Central memory CD8-positive, alpha-beta T cell (primary cell): ENCODE measurements around the gene B3GLCT.
A peak's percentile ranks its signal among the peaks of the same experiment; 100 is the strongest.
"Not testable (repeated sequence)": the region's sequence is repeated elsewhere in the genome, so short reads cannot be mapped to it uniquely, and the experiment has no call there.

Experiments used
- ATAC-seq: fragments of 150-1000 bp; cut with Tn5 transposase; replicated peaks from 2 replicates; pipeline ENCODE4 v1.10.0; 2022; ENCODE audit warnings: mild to moderate bottlenecking, moderate FRiP score, moderate number of reproducible peaks; ENCODE audit not compliant: poor library complexity, severe bottlenecking; ENCODE audit errors: extremely low read depth
- DNase-seq, 2 donors: peaks; one replicate each; pipeline ENCODE4 v3.0.0; 2021; ENCODE audit warnings: low spot score in 2 of 2
- H3K27ac Mint-ChIP-seq: one replicate; pipeline ENCODE4 v1.8.0; 2022; ENCODE audit warnings: low read depth, mild to moderate bottlenecking, moderate library complexity, mixed read lengths
- H3K27me3 Mint-ChIP-seq: one replicate; pipeline ENCODE4 v1.8.0; 2022; ENCODE audit warnings: mixed read lengths
- H3K36me3 Mint-ChIP-seq: one replicate; pipeline ENCODE4 v1.8.0; 2022; ENCODE audit warnings: mild to moderate bottlenecking, moderate library complexity, mixed read lengths; ENCODE audit not compliant: insufficient read depth
- H3K4me1 Mint-ChIP-seq: one replicate; pipeline ENCODE4 v1.8.0; 2022; ENCODE audit warnings: mixed read lengths
- H3K4me3 Mint-ChIP-seq: one replicate; pipeline ENCODE4 v1.8.0; 2022; ENCODE audit warnings: mild to moderate bottlenecking, moderate library complexity, mixed read lengths
- H3K9me3 Mint-ChIP-seq: one replicate; pipeline ENCODE4 v1.8.0; 2022; ENCODE audit warnings: mixed read lengths

B3GLCT gene

DNA sequence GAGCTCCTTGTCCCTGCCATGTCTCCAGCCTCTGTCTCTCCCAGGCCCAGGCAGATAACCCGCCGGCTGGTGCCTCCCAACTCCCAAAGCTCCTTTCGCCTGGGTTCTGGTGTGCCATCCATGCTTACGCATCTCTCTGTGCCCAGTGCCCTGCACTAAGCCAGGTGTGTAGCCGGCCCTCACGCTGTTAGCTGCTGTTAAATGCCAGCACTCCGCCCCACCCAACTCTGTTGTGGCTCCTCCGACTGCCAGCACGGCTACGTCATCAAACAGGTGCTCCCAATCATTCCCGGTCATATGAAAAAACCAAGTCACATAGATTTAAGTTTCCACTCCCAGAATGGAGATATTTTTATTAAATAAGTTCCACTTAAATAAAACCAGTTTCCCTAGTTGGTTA is 31.0 kb upstream of the B3GLCT start:
- no peaks in the 10 kb centered on the region for H3K36me3 Mint-ChIP-seq
- no peak overlapping the region for H3K4me3 Mint-ChIP-seq
- H3K4me1 Mint-ChIP-seq, result no peaks in the 10 kb centered on the region
- ATAC-seq, result no peak
- DNase-seq, result no peak
- no peaks in the 10 kb centered on the region for H3K9me3 Mint-ChIP-seq
- peak overlapping the region; percentile 73 for H3K27ac Mint-ChIP-seq
- peaks cover 21% of the 10 kb centered on the region for H3K27me3 Mint-ChIP-seq

DNA sequence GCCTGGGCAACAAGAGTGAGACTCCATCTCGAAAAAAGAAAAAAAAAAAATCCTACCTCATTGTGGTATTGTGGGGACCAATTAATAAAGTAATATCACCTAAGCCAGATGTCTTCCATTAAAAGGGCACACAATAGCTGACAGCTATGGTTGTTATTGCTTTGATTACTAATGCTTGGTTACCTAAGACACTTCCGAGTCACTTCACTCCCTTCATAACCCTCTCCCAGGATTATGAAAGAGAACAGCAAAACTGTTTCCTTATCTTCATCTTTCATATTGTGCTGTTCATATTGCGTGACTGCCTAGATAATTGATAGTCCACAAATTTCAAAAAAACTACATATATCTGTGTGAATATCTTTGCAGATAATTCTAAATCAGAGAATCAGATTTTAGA is 27.8 kb upstream of the B3GLCT start:
- H3K36me3 Mint-ChIP-seq, result no peaks in the 10 kb centered on the region
- no peak overlapping the region for H3K27ac Mint-ChIP-seq
- DNase-seq, result no peak
- no peak for ATAC-seq
- no peak overlapping the region for H3K4me3 Mint-ChIP-seq
- no peaks in the 10 kb centered on the region for H3K9me3 Mint-ChIP-seq
- peaks cover 27% of the 10 kb centered on the region for H3K27me3 Mint-ChIP-seq
- H3K4me1 Mint-ChIP-seq, result no peaks in the 10 kb centered on the region

DNA sequence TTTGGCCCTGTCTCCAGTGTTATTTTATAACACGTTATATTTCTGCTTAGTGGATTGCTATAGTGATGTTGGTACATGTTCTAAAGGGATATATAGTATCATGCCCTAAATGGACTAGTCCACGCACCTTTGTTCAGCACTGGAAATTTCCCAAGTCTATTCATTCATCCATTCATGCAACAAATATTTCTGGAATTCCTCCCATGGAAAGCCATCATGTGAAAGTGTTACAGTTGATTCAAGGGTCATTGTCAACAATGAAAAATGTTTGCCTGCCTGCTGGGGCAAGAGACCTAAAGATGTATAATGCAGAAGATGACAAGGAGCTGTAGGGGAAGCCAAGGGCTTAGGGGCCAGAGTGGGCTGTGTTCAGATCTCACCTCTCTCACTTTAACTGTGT is 27.2 kb upstream of the B3GLCT start:
- Mint-ChIP-seq H3K9me3 (peaks cover 4% of the 10 kb centered on the region), H3K27ac (no peak overlapping the region), H3K27me3 (peaks cover 27% of the 10 kb centered on the region), H3K4me3 (no peak overlapping the region), H3K4me1 (no peaks in the 10 kb centered on the region), H3K36me3 (no peaks in the 10 kb centered on the region)
- ATAC-seq (no peak), DNase-seq (no peak)

DNA sequence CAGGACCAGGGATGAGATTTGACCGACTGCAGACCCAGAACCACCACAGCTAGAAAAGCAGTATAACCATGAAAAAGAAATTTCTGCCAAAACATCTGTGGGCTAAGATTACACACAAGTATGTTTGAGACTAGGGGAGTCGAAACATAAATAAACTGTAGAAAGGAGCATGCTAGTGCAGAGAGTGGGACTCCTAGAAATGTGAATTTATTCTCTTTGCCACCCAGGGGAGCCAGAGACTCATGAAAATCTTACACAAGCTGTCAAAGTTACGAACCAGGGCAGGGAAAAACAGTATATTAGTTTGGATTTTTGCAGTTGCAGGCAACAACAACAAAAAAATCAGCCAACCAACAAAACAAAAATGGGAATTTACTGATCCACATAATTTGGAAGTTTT is 25.8 kb upstream of the B3GLCT start:
- Mint-ChIP-seq H3K27ac (no peak overlapping the region), H3K27me3 (peaks cover 27% of the 10 kb centered on the region), H3K4me3 (no peak overlapping the region)

DNA sequence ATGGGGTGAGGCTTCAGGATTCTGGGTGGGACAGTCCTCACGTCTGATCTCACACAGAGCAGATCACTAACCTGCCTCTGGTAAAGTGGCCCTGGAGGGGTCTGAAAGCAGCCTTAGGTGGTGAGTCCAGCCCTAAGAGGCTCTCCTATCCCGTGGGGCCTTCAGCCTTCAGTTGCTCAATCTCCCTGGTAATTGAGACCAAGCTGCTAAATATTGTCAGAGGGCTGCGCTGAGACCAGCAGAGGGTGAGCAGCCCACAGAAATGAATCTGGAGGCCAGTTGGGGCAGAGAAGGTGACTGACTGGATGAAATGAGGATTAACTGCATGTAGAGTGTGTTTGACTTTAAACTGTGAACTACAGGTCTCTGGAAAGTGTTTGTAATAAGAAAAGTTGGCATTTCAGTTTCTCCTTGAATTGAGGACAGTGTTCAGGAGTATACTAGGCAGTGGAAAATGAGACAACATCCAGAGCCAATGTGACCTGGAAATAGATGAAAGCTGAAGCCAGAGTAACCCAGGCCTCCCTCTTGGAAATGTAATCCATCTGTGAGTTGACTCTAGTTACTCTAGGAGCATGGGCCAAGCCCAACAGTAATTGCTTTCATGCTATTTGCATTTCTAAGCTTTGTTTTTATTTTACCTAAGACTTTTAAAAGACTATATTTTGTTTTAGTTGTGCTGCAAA is 23.8 kb upstream of the B3GLCT start:
- DNase-seq, result no peak

More for the DNA sequence above, 25.8 kb upstream of the B3GLCT start:
- Mint-ChIP-seq H3K4me1 (no peaks in the 10 kb centered on the region), H3K9me3 (peaks cover 4% of the 10 kb centered on the region), H3K36me3 (no peaks in the 10 kb centered on the region)
- no peak for DNase-seq
- no peak for ATAC-seq

DNA sequence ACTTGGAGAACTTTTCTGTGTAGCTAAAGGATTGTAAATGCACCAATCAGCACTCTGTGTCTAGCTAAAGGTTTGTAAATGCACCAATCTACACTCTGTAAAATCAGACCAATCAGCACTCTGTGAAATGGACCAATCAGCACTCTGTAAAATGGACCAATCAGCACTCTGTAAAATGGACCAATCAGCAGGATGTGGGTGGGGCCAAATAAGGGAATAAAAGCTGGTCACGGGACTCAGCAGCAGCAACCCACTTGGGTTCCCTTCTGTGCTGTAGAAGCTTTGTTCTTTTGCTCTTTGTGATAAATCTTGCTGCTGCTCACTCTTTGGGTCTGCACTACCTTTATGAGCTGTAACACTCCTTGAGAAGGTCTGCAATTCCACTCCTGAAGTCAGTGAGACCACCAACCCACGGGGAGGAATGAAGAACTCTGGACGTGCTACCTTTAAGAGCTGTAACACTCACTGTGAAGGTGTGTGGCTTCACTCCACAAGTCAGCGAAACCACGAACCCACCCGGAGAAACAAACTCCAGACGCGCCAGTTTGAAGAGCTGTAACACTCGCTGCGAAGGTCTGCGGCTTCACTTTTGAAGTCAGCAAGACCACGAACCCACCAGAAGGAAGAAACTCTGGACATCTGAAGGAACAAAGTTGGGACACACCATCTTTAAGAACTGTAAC is 21.8 kb upstream of the B3GLCT start:
- H3K4me1 Mint-ChIP-seq, H3K36me3 Mint-ChIP-seq, H3K4me3 Mint-ChIP-seq: not testable (repeated sequence)

More for the DNA sequence above, 23.8 kb upstream of the B3GLCT start:
- Mint-ChIP-seq H3K4me1 (no peaks in the 10 kb centered on the region), H3K4me3 (no peak overlapping the region), H3K36me3 (no peaks in the 10 kb centered on the region), H3K9me3 (peaks cover 4% of the 10 kb centered on the region), H3K27ac (no peak overlapping the region), H3K27me3 (peaks cover 27% of the 10 kb centered on the region)
- no peak for ATAC-seq

DNA sequence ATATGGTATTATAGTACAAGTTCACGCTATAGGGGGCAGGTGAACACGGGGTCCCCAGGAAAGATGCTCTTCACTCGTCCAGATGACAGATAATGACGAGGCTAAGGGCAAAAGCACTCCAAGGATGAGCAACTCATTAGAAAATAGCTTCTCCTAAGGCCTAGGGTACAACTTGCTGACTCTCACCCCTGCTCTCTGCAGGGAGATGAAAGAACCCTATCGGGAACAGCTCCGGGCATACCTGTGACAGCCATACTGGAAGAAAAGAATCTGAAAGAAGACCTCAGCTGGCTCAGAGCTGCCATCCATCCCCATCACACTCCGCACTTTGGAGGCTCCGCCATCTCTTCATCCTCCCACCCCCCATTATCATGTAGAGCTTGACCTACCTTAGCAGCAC is 20.5 kb upstream of the B3GLCT start:
- H3K9me3 Mint-ChIP-seq, result peaks cover 4% of the 10 kb centered on the region
- no peak overlapping the region for H3K4me3 Mint-ChIP-seq
- no peaks in the 10 kb centered on the region for H3K36me3 Mint-ChIP-seq
- DNase-seq (no peak), ATAC-seq (no peak)
- H3K27ac Mint-ChIP-seq, result no peak overlapping the region
- H3K4me1 Mint-ChIP-seq, result no peaks in the 10 kb centered on the region
- H3K27me3 Mint-ChIP-seq, result peaks cover 9% of the 10 kb centered on the region

More for the DNA sequence above, 21.8 kb upstream of the B3GLCT start:
- H3K9me3 Mint-ChIP-seq, ATAC-seq, H3K27ac Mint-ChIP-seq, DNase-seq: not testable (repeated sequence)
- H3K27me3 Mint-ChIP-seq, result peaks cover 22% of the 10 kb centered on the region

DNA sequence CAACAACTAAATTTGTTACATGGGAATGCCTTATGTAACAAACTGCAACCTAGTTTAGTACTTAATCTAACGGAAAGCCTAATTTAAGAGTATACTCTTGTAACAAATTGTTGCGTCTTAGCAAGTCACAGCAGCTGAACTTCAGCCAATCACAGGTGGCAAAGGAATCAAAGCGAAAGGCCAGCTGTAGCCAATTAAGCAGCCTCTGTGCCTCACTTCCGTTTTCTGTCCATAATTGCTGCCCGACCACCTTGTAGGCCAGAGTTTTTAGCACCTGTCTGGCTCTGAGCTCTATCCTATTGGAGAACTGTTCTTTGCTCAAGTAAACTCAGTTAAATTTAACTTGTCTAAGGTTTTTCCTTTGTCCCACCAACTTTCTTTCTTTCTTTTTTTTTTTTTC is 20.0 kb upstream of the B3GLCT start:
- no peak for DNase-seq
- no peak for ATAC-seq
- Mint-ChIP-seq H3K27me3 (peaks cover 8% of the 10 kb centered on the region), H3K36me3 (no peaks in the 10 kb centered on the region), H3K9me3 (peaks cover 4% of the 10 kb centered on the region), H3K27ac (no peak overlapping the region), H3K4me1 (no peaks in the 10 kb centered on the region), H3K4me3 (no peak overlapping the region)

DNA sequence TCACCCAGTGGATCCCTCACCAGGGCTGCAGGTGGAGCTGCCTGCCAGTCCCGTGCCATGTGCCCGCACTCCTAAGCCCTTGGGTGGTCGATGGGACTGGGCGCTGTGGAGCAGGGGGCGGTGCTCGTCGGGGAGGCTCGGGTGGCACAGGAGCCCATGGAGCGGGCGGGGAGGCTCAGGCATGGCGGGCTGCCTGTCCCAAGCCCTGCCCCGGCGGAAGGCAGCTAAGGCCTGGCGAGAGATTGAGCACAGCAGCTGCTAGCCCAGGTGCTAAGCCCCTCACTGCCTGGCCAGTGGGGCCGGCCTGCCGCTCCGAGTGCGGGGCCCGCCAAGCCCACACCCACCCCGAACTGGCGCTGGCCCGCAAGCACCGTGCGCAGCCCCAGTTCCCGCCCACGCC is 16.8 kb upstream of the B3GLCT start:
- Mint-ChIP-seq H3K9me3 (no peaks in the 10 kb centered on the region), H3K4me1 (no peaks in the 10 kb centered on the region), H3K27me3 (peaks cover 17% of the 10 kb centered on the region), H3K27ac (no peak overlapping the region), H3K4me3 (no peak overlapping the region), H3K36me3 (no peaks in the 10 kb centered on the region)
- ATAC-seq (no peak), DNase-seq (no peak)

DNA sequence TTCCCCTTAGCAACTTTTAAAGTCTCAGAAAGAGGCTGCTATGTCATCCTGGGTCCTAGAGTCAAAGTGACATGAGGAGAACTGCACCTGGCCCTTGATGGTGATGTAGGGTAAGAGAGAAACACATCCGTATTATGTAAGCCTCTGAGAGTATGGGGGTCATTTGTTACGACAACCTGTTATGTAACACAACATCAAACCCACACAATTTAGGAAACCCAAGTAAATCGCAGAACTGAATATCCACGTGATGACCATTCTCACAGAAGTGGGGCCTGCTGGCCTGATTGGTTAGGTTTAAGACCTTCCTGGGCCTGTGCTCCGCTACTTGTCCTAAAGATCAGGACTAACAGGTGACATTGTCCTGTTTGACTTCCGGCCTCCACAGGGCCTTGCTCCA is 15.3 kb upstream of the B3GLCT start:
- ATAC-seq (no peak), DNase-seq (no peak)
- H3K27me3 Mint-ChIP-seq, result peaks cover 22% of the 10 kb centered on the region
- H3K9me3 Mint-ChIP-seq, result no peaks in the 10 kb centered on the region
- no peak overlapping the region for H3K4me3 Mint-ChIP-seq
- no peaks in the 10 kb centered on the region for H3K4me1 Mint-ChIP-seq
- H3K27ac Mint-ChIP-seq, result no peak overlapping the region
- H3K36me3 Mint-ChIP-seq, result no peaks in the 10 kb centered on the region

DNA sequence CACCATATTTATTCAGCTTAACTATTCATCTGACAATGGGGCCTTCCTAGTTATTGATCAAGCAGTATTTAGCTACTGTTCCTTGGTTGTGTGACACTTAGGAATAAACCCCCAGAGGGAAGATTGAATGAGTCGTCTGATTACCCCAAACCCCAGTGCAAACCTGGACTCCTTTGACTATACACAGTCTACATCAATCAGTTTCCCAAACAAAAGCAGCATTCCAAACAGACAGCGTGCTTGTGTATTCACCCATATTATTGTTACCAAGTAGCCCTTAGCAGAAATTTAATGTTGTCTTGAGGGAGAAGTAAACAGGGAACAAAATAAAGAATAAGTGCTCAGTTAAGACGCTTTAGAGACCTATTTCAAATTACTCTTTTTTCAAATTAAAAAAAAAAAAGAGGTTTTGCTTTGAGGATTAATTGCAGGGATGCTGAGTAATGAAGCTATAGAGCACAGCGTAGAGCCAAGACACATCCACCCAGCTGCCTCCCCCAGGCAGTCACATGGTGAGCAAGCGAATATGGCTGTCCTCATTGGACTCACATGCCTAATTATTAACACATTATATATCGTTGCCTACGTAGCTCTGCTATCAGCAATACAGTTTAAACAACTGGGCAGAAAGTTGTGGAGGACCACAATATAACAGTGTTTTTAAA is 14.7 kb upstream of the B3GLCT start:
- Mint-ChIP-seq H3K36me3 (no peaks in the 10 kb centered on the region), H3K4me3 (no peak overlapping the region), H3K27me3 (peaks cover 28% of the 10 kb centered on the region), H3K4me1 (no peaks in the 10 kb centered on the region), H3K9me3 (no peaks in the 10 kb centered on the region), H3K27ac (no peak overlapping the region)
- no peak for DNase-seq
- ATAC-seq, result no peak

DNA sequence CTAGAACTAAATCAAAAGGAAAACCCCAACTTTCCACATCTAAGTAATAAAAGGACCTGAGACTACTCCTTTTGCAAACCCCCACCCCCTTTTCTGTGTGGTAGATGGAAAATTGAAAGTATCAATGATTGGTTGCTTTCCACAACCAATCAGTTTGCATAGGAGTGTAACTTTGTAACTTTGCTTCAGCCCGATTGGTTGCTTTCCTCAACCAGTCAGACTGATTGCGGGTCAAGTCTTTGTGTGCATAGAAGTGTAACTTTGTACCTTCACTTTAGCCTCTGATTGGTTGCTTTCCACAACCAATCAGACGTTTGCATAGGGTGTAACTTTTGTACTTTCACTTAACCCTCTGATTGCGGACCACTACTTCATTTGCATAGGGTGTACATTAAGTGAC is 8.0 kb upstream of the B3GLCT start:
- ATAC-seq, result no peak
- no peak overlapping the region for H3K4me3 Mint-ChIP-seq
- H3K27me3 Mint-ChIP-seq, result peaks cover 27% of the 10 kb centered on the region
- no peak overlapping the region for H3K27ac Mint-ChIP-seq
- no peak for DNase-seq
- no peaks in the 10 kb centered on the region for H3K4me1 Mint-ChIP-seq
- H3K9me3 Mint-ChIP-seq, result no peaks in the 10 kb centered on the region
- no peaks in the 10 kb centered on the region for H3K36me3 Mint-ChIP-seq

DNA sequence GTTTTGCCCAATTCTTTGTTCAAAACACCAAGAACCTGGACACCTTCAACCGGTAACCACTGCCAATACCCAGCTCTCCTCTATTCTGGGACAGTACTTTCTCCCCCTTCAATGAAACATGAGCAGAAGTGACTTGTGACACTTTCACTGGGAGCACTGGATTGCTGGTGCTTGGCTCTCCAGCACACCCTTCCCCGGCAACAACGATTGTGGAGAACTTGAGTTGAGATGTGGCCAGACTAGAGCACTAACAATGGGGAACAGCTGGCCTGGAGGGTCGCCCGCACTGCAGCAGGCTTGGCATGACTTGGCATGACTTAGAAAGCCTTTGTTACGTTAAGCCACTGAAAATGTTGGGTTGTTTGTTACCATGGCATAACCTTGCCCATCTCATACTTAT is 7.5 kb upstream of the B3GLCT start:
- DNase-seq, result no peak
- H3K9me3 Mint-ChIP-seq, result no peaks in the 10 kb centered on the region
- H3K36me3 Mint-ChIP-seq, result no peaks in the 10 kb centered on the region
- peaks cover 27% of the 10 kb centered on the region for H3K27me3 Mint-ChIP-seq
- H3K27ac Mint-ChIP-seq, result no peak overlapping the region
- no peak for ATAC-seq
- no peak overlapping the region for H3K4me3 Mint-ChIP-seq
- H3K4me1 Mint-ChIP-seq, result no peaks in the 10 kb centered on the region
